Stimulated activated naive CD8-positive, alpha-beta T cell treated with anti-CD3 and anti-CD28 coated beads, Interleukin-15, amount 100 ng/mL, for 72 hours (primary cell): ENCODE measurements around the gene BCAS1.

Experiments used
- ATAC-seq: fragments of 150-1000 bp; cut with Tn5 transposase; 2 replicates; pipeline ENCODE4 v1.10.0; 2021; ENCODE audit warnings: mild to moderate bottlenecking, moderate library complexity
- DNase-seq, 2 donors: peaks; one replicate each; pipeline ENCODE4 v3.0.0; 2021 to 2022
- H3K27ac Mint-ChIP-seq, 2 donors: one replicate each; pipeline ENCODE4 v1.8.0; 2022; ENCODE audit warnings: mild to moderate bottlenecking in 2 of 2, mixed read lengths in 2 of 2, moderate library complexity in 2 of 2
- H3K27me3 Mint-ChIP-seq: one replicate; pipeline ENCODE4 v1.8.0; 2022; ENCODE audit warnings: mixed read lengths
- H3K4me1 Mint-ChIP-seq: one replicate; pipeline ENCODE4 v1.8.0; 2022; ENCODE audit warnings: mild to moderate bottlenecking, mixed read lengths
- H3K4me3 Mint-ChIP-seq, 2 donors: one replicate each; pipeline ENCODE4 v1.8.0; 2022; ENCODE audit warnings: mild to moderate bottlenecking in 2 of 2, mixed read lengths in 2 of 2, moderate library complexity in 1 of 2
- H3K9me3 Mint-ChIP-seq, 2 donors: one replicate each; pipeline ENCODE4 v1.8.0; 2022; ENCODE audit warnings: mixed read lengths in 2 of 2

The BCAS1 gene

GRCh38 chr20:53927990-53928389 is 142.4 kb downstream of the BCAS1 start:
- Mint-ChIP-seq H3K27ac (no peak overlapping the region), H3K4me3 (no peak overlapping the region), H3K27me3 (no peaks in the 10 kb centered on the region), H3K4me1 (peaks cover 66% of the 10 kb centered on the region), H3K9me3 (no peaks in the 10 kb centered on the region)
- no peak for DNase-seq
- ATAC-seq, result no peak

DNA sequence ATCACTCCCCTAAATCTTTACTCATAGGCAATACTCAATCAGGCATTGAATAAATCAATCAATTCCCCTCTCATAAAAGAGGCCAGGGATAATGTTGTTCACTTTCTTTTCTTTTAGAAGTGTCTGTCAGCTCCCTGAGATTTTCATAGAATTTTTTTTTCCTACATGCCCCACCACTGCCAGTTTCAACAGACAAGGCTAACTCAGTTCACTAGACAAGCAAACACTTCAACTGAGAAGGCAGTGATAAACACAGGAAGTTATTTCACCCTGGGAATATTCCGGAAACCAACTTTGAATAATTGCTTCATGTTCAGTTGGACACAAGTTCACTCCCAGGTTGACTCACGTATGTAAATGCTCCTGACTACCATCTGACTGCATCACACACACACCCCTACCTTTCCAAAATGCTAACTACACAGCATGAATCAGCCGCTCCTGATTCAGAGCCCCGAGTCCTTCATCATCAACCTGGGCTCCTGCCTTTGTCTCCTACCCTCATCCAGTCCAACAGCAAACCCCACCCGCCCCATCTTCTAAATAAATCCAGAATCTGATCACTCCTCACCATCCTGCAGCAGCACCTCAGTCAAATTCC is 143.9 kb downstream of the BCAS1 start:
- Mint-ChIP-seq H3K27ac (peak overlapping the region in 1 of 2 donors; percentile 80), H3K4me3 (peak overlapping the region in 1 of 2 donors; percentile 25), H3K27me3 (no peaks in the 10 kb centered on the region), H3K9me3 (no peaks in the 10 kb centered on the region), H3K4me1 (peaks cover 61% of the 10 kb centered on the region)
- peak; percentile 77 for ATAC-seq
- no peak for DNase-seq

- Mint-ChIP-seq H3K9me3 (no peaks in the 10 kb centered on the region), H3K4me1 (peaks cover 54% of the 10 kb centered on the region), H3K27ac (no peak overlapping the region), H3K27me3 (no peaks in the 10 kb centered on the region), H3K4me3 (no peak overlapping the region)
- ATAC-seq, result no peak
- DNase-seq, result no peak
Observed at GRCh38 chr20:53925651-53926401, 144.6 kb downstream of the BCAS1 start.

DNA sequence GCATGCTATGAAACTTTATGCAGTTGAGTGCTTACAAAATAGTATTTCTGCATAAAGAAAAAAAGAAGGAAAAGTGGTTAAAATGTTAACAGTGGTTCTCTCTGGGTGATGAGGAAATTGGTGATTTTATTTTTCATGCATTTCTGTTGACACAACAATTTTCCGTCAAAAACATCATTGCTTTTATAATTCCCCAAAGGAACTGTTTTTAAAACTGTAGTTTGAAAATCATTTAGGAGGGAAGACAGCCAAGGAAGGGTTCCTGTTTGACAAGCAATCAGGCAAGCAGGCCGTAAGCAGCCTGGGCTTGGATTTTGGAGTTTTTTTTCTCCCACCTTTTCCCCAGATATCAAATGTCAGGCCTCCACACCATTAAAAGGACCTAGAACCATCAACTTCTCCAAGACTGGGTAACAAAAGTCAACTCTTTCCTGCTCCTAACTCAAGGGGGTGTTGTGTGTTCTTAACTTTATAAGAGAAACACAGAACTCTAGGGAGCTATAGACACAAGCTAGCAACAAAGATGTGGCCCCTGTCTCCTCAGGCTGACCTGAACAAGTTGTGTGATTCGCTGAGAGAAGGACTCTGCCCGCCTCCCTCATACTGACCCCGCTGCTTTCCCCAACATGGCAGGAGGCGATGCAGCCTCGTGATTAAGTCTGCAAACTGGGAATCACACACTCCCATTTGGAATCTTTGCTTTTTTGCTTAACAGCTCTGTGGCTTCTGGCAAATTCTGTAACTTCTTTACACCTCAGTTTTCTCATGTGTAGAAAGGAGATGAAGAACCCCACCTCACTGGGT is 146.6 kb downstream of the BCAS1 start:
- H3K4me1 Mint-ChIP-seq, result peaks cover 38% of the 10 kb centered on the region
- H3K4me3 Mint-ChIP-seq, result no peak overlapping the region
- no peaks in the 10 kb centered on the region for H3K9me3 Mint-ChIP-seq
- no peak for ATAC-seq
- DNase-seq, result no peak
- H3K27me3 Mint-ChIP-seq, result no peaks in the 10 kb centered on the region
- H3K27ac Mint-ChIP-seq, result no peak overlapping the region

DNA sequence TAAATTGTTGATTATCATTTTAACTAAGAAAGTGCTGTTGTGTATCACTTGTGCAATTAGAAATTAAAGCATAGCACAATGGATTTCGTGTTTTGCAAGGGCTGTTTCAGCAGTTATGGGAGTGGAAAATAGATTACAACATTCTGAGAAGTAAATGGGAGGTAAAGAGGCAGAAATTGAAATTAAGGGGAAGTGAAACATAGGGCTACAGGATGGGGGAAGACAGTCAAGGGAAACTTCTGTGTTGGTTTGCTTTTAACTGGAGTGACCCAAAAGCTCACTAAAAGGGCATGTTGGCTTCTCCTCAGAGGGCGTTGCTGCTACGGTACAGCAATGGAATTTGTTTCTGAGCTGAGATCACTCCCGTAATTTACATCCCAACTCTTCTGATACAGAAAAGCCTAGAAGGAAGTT is 147.5 kb downstream of the BCAS1 start:
- H3K27me3 Mint-ChIP-seq, result no peaks in the 10 kb centered on the region
- DNase-seq, result no peak
- H3K9me3 Mint-ChIP-seq, result no peaks in the 10 kb centered on the region
- no peak for ATAC-seq
- no peak overlapping the region for H3K27ac Mint-ChIP-seq
- no peak overlapping the region for H3K4me3 Mint-ChIP-seq
- H3K4me1 Mint-ChIP-seq, result peaks cover 38% of the 10 kb centered on the region

- no peak overlapping the region for H3K4me3 Mint-ChIP-seq
- H3K9me3 Mint-ChIP-seq, result no peaks in the 10 kb centered on the region
- H3K27me3 Mint-ChIP-seq, result no peaks in the 10 kb centered on the region
- no peak for DNase-seq
- H3K27ac Mint-ChIP-seq, result no peak overlapping the region
- no peak for ATAC-seq
- peaks cover 38% of the 10 kb centered on the region for H3K4me1 Mint-ChIP-seq
Observed at GRCh38 chr20:53921443-53921973, 148.9 kb downstream of the BCAS1 start.

GRCh38 chr20:53920647-53921245 is 149.6 kb downstream of the BCAS1 start:
- Mint-ChIP-seq H3K9me3 (no peaks in the 10 kb centered on the region), H3K4me1 (peaks cover 38% of the 10 kb centered on the region), H3K27ac (no peak overlapping the region), H3K27me3 (no peaks in the 10 kb centered on the region), H3K4me3 (no peak overlapping the region)
- DNase-seq, result no peak
- ATAC-seq, result no peak

DNA sequence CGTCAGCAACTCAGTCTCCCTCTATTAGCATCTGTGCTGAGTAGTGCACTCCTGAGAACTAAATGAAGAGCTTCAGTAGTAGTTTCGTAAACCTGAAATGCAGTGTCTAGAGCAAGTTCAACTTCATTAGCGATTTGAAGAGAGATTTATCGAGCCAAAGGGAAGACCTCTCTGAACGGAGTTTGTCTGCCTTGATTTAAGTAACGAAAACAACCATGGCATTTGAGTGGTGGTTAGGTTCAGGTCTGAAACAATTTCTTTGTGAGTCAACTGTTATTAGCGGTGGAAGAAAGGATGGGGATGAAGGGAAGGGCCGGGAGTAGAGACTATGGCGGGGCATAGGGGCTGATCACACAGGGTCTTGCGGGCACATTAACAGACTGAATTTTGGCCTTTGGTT is 150.5 kb downstream of the BCAS1 start:
- Mint-ChIP-seq H3K4me3 (no peak overlapping the region), H3K4me1 (peaks cover 46% of the 10 kb centered on the region), H3K27ac (no peak overlapping the region), H3K27me3 (no peaks in the 10 kb centered on the region), H3K9me3 (no peaks in the 10 kb centered on the region)
- DNase-seq, result no peak
- ATAC-seq, result no peak

DNA sequence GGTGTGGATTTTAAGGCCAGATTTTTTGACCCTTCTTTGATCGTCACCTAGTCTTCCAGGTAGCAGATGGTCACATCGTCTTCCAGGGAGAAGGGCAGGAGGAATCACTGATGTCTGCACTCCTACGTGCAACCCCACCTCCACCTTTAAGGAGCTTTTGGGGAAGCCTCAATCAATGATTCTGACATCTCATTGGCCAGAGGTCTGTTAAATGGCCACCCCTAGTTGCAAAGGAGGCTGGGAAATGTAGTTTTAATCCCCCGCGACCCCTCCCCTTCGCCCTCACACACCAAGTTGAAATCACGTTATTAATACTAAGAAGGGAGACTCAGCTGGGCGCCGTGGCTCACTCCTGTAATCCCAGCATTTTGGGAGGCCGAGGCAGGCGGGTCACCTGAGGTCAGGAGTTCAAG is 151.4 kb downstream of the BCAS1 start:
- ATAC-seq (no peak), DNase-seq (no peak)
- H3K4me3 Mint-ChIP-seq, result no peak overlapping the region
- peaks cover 53% of the 10 kb centered on the region for H3K4me1 Mint-ChIP-seq
- H3K27ac Mint-ChIP-seq, result no peak overlapping the region
- no peaks in the 10 kb centered on the region for H3K27me3 Mint-ChIP-seq
- no peaks in the 10 kb centered on the region for H3K9me3 Mint-ChIP-seq

- Mint-ChIP-seq H3K4me3 (no peak overlapping the region), H3K9me3 (no peaks in the 10 kb centered on the region), H3K27me3 (no peaks in the 10 kb centered on the region), H3K27ac (no peak overlapping the region), H3K4me1 (peaks cover 55% of the 10 kb centered on the region)
- DNase-seq (no peak), ATAC-seq (no peak)
Observed at GRCh38 chr20:53918020-53918311, 152.4 kb downstream of the BCAS1 start.

GRCh38 chr20:53917145-53918019 is 153.0 kb downstream of the BCAS1 start:
- peak overlapping the region; percentile 22 to 36 for H3K4me3 Mint-ChIP-seq
- ATAC-seq, result peak; percentile 36
- no peaks in the 10 kb centered on the region for H3K27me3 Mint-ChIP-seq
- H3K9me3 Mint-ChIP-seq, result no peaks in the 10 kb centered on the region
- peaks cover 54% of the 10 kb centered on the region for H3K4me1 Mint-ChIP-seq
- no peak for DNase-seq
- H3K27ac Mint-ChIP-seq, result peak overlapping the region; percentile 66 to 92

DNA sequence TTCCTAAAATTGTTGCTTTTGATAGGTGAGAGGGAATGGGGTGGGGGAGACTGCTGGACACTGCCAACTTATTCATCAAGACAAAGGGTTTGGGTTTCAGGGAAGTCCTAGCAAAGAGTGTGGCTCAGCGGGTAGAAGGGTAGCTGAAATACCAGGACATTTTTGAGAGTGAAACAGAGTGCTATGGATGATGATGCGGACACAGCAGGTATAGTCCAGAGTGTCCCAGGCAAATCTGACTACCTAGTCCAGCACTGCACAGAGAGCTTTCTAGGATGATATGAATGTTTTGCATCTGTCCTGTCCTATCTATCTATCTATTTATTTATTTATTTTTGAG is 154.3 kb downstream of the BCAS1 start:
- no peaks in the 10 kb centered on the region for H3K27me3 Mint-ChIP-seq
- no peak for DNase-seq
- peaks cover 66% of the 10 kb centered on the region for H3K4me1 Mint-ChIP-seq
- H3K4me3 Mint-ChIP-seq, result peak overlapping the region; percentile 97 to 98
- ATAC-seq, result peak; percentile 40
- peak overlapping the region; percentile 97 for H3K27ac Mint-ChIP-seq
- peaks cover 2 to 5% of the 10 kb centered on the region in 2 donors for H3K9me3 Mint-ChIP-seq

DNA sequence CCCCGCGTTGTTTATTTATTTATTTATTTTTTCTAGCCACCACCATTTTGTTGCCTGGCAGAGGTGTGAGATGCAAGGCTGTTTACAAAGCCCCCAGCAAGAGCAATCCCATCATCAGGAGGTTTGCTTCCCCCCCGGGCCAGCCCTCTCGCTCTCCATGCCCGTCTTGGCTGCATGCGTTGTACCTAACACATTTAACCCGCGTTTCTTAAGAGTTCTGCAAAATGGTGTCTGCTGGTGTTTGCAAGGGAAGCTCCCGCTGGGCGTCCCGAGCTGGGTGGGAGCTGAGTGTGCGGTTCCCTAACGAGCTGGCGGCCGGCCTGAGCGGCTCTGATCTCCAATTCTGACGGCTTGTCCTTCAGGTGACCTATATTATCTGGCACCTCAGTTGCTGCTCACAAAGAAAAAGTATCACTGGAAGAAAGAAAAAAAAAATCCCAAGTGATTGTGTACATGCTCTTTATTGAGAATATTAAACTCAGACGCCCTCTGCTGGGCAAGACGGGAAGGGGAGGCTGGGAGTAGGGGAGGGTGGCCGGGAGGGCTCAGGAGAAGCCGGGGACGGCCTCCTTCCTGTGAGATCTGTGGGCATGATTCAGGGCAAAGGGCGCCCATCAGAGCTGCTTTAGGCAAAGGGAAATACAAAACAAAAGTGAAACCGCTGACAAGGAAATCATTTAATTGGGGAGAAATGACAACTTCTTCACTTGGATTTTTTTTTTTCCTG is 154.8 kb downstream of the BCAS1 start:
- peak overlapping the region; percentile 97 to 98 for H3K4me3 Mint-ChIP-seq
- peaks cover 66% of the 10 kb centered on the region for H3K4me1 Mint-ChIP-seq
- H3K9me3 Mint-ChIP-seq, result peaks cover 7 to 10% of the 10 kb centered on the region in 2 donors
- peak; percentile 91 to 95 for DNase-seq
- peak overlapping the region; percentile 97 for H3K27ac Mint-ChIP-seq
- H3K27me3 Mint-ChIP-seq, result no peaks in the 10 kb centered on the region
- peak; percentile 98 for ATAC-seq

- peaks cover 66% of the 10 kb centered on the region for H3K4me1 Mint-ChIP-seq
- no peaks in the 10 kb centered on the region for H3K27me3 Mint-ChIP-seq
Observed at GRCh38 chr20:53914781-53915445, 155.5 kb downstream of the BCAS1 start.

More at GRCh38 chr20:53914781-53915445, 155.5 kb downstream of the BCAS1 start:
- DNase-seq, result no peak
- Mint-ChIP-seq H3K9me3 (peaks cover 10 to 14% of the 10 kb centered on the region in 2 donors), H3K4me3 (peak overlapping the region; percentile 97 to 98), H3K27ac (peak overlapping the region; percentile 97)
- no peak for ATAC-seq
